Endothelial cell of umbilical vein (primary cell): ENCODE measurements around the gene IMPA2. TPM values are rescaled to one million over a fixed set of nuclear protein-coding genes. Genes with fewer than 3 reads are reported as not detected.

Experiments
- BruUV-seq: library from RNA; stranded (reverse); fragments of 400-500 nt; replicated peaks from 2 replicates; lab custom pipeline; 2021; lab: Mats Ljungman, UMichigan
- CTCF ChIA-PET: fragments of 300-600, 350-600 bp; sonication (Branson Sonifier 250); formaldehyde crosslinking; loops from one replicate; lab custom pipeline; 2021; ENCODE audit warnings: antibody characterized with exemption, inconsistent platforms; lab: Charles Lee
- POLR2A ChIA-PET: fragments of 300-600, 350-600 bp; sonication (Branson Sonifier 250); formaldehyde crosslinking; loops from one replicate; lab custom pipeline; 2021; ENCODE audit warnings: antibody characterized with exemption, inconsistent platforms; lab: Charles Lee
- DNase-seq: peaks from one replicate; pipeline ENCODE4 v3.0.0-alpha.2; 2011; ENCODE audit warnings: low read depth, low spot score
- FAIRE-seq: peaks from 2 replicates; lab custom pipeline; 2011; peaks lifted over from hg19 to GRCh38; lab: Jason Lieb, UNC
- H2AFZ ChIP-seq: 2 replicates; pipeline ENCODE4 v1.6.0; 2012; ENCODE audit warnings: low read depth, low read length, control low read depth, inconsistent platforms
- H3K27ac ChIP-seq: 2 replicates; pipeline ENCODE4 v1.5.1; 2011; ENCODE audit warnings: low read depth, mild to moderate bottlenecking, control low read depth, low read length, moderate library complexity; ENCODE audit not compliant: insufficient read depth
- H3K27me3 ChIP-seq, 2 experiments: 2 replicates each; pipeline versions ENCODE4 v1.6.0 to v1.6.1; 2011; ENCODE audit warnings: low read length in 2 of 2, mixed read lengths in 1 of 2; ENCODE audit not compliant: control insufficient read depth in 2 of 2, insufficient read depth in 2 of 2
- H3K36me3 ChIP-seq, 2 experiments: 2 replicates in 1 of 2; 3 replicates in 1 of 2; pipeline ENCODE4 v1.5.1; 2011; ENCODE audit warnings: low read length in 2 of 2, mild to moderate bottlenecking in 1 of 2, moderate library complexity in 1 of 2; ENCODE audit not compliant: control insufficient read depth in 2 of 2, insufficient read depth in 2 of 2; ENCODE audit errors: extremely low read depth in 1 of 2
- H3K4me1 ChIP-seq: 3 replicates; pipeline ENCODE4 v1.5.1; 2011; ENCODE audit warnings: mild to moderate bottlenecking, low read length; ENCODE audit not compliant: control insufficient read depth, insufficient read depth; ENCODE audit errors: extremely low read depth
- H3K4me2 ChIP-seq: 2 replicates; pipeline ENCODE4 v1.6.1; 2011; ENCODE audit warnings: low read length, control low read depth, mixed read lengths; ENCODE audit not compliant: insufficient read depth
- H3K4me3 ChIP-seq, 3 experiments: fragments of 200-600 bp in 1 of 3; sonication (generic), shearing (Covaris generic) in 1 of 3; replicated peaks in 1 of 3; 2 replicates each; pipeline ENCODE4 v1.5.1; 2011 to 2016; ENCODE audit warnings: control low read depth in 3 of 3, low read length in 3 of 3, mild to moderate bottlenecking in 2 of 3, inconsistent platforms in 1 of 3, low read depth in 1 of 3, moderate library complexity in 1 of 3; ENCODE audit not compliant: insufficient read depth in 1 of 3
- H3K79me2 ChIP-seq: 2 replicates; pipeline ENCODE4 v1.6.0; 2012; ENCODE audit warnings: low read length, inconsistent platforms; ENCODE audit not compliant: control insufficient read depth, insufficient read depth
- H3K9ac ChIP-seq: replicated peaks from 2 replicates; pipeline ENCODE3; 2011; ENCODE audit warnings: low read length, control low read depth; ENCODE audit not compliant: insufficient read depth; ENCODE audit errors: extremely low read depth
- H3K9me1 ChIP-seq: replicated peaks from 3 replicates; pipeline ENCODE4 v1.6.0; 2011; ENCODE audit warnings: mild to moderate bottlenecking, low read length; ENCODE audit not compliant: control insufficient read depth, insufficient read depth; ENCODE audit errors: extremely low read depth
- H3K9me3 ChIP-seq: replicated peaks from 2 replicates; pipeline ENCODE4 v1.5.1; 2012; ENCODE audit warnings: low read length, inconsistent platforms; ENCODE audit not compliant: control insufficient read depth, insufficient read depth
- H4K20me1 ChIP-seq: replicated peaks from 2 replicates; pipeline ENCODE3; 2011; ENCODE audit warnings: mild to moderate bottlenecking, low read length; ENCODE audit not compliant: control insufficient read depth, insufficient read depth; ENCODE audit errors: extremely low read depth
- CTCF ChIP-seq, 2 donors: IDR thresholded peaks; 1 replicate in 1 of 2; 2 replicates in 1 of 2; pipeline ENCODE4 v1.5.1; 2011; ENCODE audit warnings: low read length in 2 of 2, mild to moderate bottlenecking in 2 of 2, moderate library complexity in 2 of 2, control low read depth in 1 of 2, inconsistent platforms in 1 of 2, low read depth in 1 of 2; ENCODE audit not compliant: insufficient read depth in 1 of 2; ENCODE audit errors: extremely low read depth in 1 of 2
- GATA2 ChIP-seq: IDR thresholded peaks from 2 replicates; pipeline ENCODE4 v1.7.0; 2011; ENCODE audit warnings: low read depth, mild to moderate bottlenecking, moderate library complexity, mixed read lengths, low read length; ENCODE audit not compliant: insufficient read length, insufficient read depth
- POLR2A ChIP-seq: IDR thresholded peaks from 2 replicates; pipeline ENCODE4 v1.6.1; 2012; ENCODE audit warnings: low read depth, mild to moderate bottlenecking, control low read depth, low read length
- POLR2AphosphoS5 ChIP-seq: IDR thresholded peaks from 2 replicates; pipeline ENCODE4 v1.6.1; 2012; ENCODE audit warnings: low read depth, mild to moderate bottlenecking, control low read depth, low read length, moderate library complexity; ENCODE audit not compliant: insufficient read depth
- dilution Hi-C: fragments of 300-500 bp; cut with MboI; formaldehyde crosslinking; loops from one replicate; pipeline ENCODE4 v1.15.0; 2019; ENCODE audit warnings: low sequenced_read_pairs; ENCODE audit not compliant: extremely low pct_ligation_motif_present
- intact Hi-C: fragments of 100-400 bp; cut with micrococcal nuclease; formaldehyde crosslinking; loops from one replicate; pipeline ENCODE4 v1.10.0; 2022
- polyA plus RNA-seq, 4 experiments: library from polyadenylated mRNA; depleted of rRNA in 3 of 4; stranded (reverse) in 3 of 4; unstranded in 1 of 4; fragments of >200 nt; gene quantifications; 2 replicates each; pipeline versions ENCODE4 v1.2.1 to v1.2.3, GENCODE V29; 2011 to 2012; ENCODE audit warnings: missing spikeins in 1 of 4
- total RNA-seq: library from RNA; stranded (reverse); gene quantifications from 2 replicates; pipeline ENCODE4 v1.2.3, GENCODE V29; 2021

Gene IMPA2
- total and polyA plus RNA-seq, 2 donors (not counting 3 experiments of a cell fraction or from before 2014, with no cell fraction given) = 6.1 to 8.0 TPM

GRCh38 chr18:11980494-11981191 lies 664 bp upstream of the IMPA2 start:
- no peaks in the 10 kb centered on the region for H3K79me2 ChIP-seq
- H3K4me2 ChIP-seq = peak overlapping the region; percentile 78
- peaks cover 3 to 4% of the 10 kb centered on the region in 2 experiments for H3K27me3 ChIP-seq
- no peaks in the 10 kb centered on the region for H3K36me3 ChIP-seq
- ChIA-PET CTCF (interaction anchor here (0.8 to 4.6 kb wide), 9 partner anchors 9 to 247 kb away, joined by 3 to 74 read pairs (median 8); no protein-coding TSS in a partner anchor), POLR2A (interaction anchor here (0.6 to 1.4 kb wide), 3 partner anchors 14 to 92 kb away, joined by 5 to 8 read pairs (median 5); no protein-coding TSS in a partner anchor)
- peaks cover 12% of the 10 kb centered on the region for H3K4me1 ChIP-seq
- no peaks in the 10 kb centered on the region for H3K9me1 ChIP-seq
- FAIRE-seq (peak; percentile 93), DNase-seq (peak; percentile 98)
- peak overlapping the region; percentile 43 to 86 (median 72) for H3K4me3 ChIP-seq
- TSS peak; percentile 89 for BruUV-seq
- no peaks in the 10 kb centered on the region for H3K9me3 ChIP-seq
- H2AFZ ChIP-seq = peak overlapping the region; percentile 57
- peak overlapping the region; percentile 71 for H3K27ac ChIP-seq
- TF ChIP-seq GATA2 (no peak), POLR2AphosphoS5 (peak; percentile 51), CTCF (IDR thresholded peaks at IDR 0.05; ENCODE audit: extremely low read depth in 1 of 2, insufficient read depth in 1 of 2, low read depth in 1 of 2, low read length in 2 of 2) (peak in 1 of 2 donors; percentile 19), POLR2A (peak; percentile 61)
- intact Hi-C loops = loop anchor here (1.0 to 5.0 kb wide), 5 partner anchors 26 to 129 kb away; partner anchors contain the start of genes CHMP1B and MPPE1
- no peaks in the 10 kb centered on the region for H4K20me1 ChIP-seq
- H3K9ac ChIP-seq = peak overlapping the region; percentile 59
- dilution Hi-C loops = no loop called here
